SK-N-SH (cell line): ENCODE data around the gene BMP5.

Experiments
- CHD2 ChIP-seq: fragments of 150-350 bp; IDR thresholded peaks from 2 replicates; pipeline ENCODE4 v1.6.1; 2018; ENCODE audit warnings: low read length; ENCODE audit not compliant: partially characterized antibody
- CTCF ChIP-seq: fragments of 200-600 bp; sonication (generic); IDR thresholded peaks from 2 replicates; pipeline ENCODE4 v1.6.1; 2017; ENCODE audit warnings: antibody characterized with exemption, mild to moderate bottlenecking, moderate library complexity
- EP300 ChIP-seq, 2 experiments: IDR thresholded peaks; 2 replicates each; pipeline versions ENCODE4 v1.4.0 to v1.6.1; 2012; ENCODE audit warnings: borderline replicate concordance in 1 of 2, low read depth in 1 of 2, low read length in 1 of 2
- FOXM1 ChIP-seq: IDR thresholded peaks from 2 replicates; pipeline ENCODE4 v1.4.0; 2012; ENCODE audit warnings: low read depth, mild to moderate bottlenecking
- POLR2AphosphoS5 ChIP-seq: IDR thresholded peaks from 2 replicates; pipeline ENCODE4 v1.6.1; 2012; ENCODE audit warnings: low read depth, low read length
- RCOR1 ChIP-seq: fragments of 150-350 bp; IDR thresholded peaks from 2 replicates; pipeline ENCODE4 v1.6.1; 2017; ENCODE audit warnings: antibody characterized with exemption, low read length
- TAF1 ChIP-seq: IDR thresholded peaks from 2 replicates; pipeline ENCODE4 v1.6.1; 2012; ENCODE audit warnings: low read depth, mild to moderate bottlenecking, low read length, moderate library complexity, borderline replicate concordance
- TCF12 ChIP-seq: IDR thresholded peaks from 2 replicates; pipeline ENCODE4 v1.4.0; 2012
- TEAD4 ChIP-seq: IDR thresholded peaks from 2 replicates; pipeline ENCODE4 v1.4.0; 2012; ENCODE audit warnings: mild to moderate bottlenecking, borderline replicate concordance; ENCODE audit not compliant: insufficient read depth
- TF ChIP-seq, protein P1 (sequence below): IDR thresholded peaks from 2 replicates; pipeline ENCODE4 v1.4.0; 2012; ENCODE audit warnings: low read depth, borderline replicate concordance

GRCh38 chr6:55820696-55821095, 54.7 kb downstream of the BMP5 start:
- TF ChIP-seq, protein P1, sequence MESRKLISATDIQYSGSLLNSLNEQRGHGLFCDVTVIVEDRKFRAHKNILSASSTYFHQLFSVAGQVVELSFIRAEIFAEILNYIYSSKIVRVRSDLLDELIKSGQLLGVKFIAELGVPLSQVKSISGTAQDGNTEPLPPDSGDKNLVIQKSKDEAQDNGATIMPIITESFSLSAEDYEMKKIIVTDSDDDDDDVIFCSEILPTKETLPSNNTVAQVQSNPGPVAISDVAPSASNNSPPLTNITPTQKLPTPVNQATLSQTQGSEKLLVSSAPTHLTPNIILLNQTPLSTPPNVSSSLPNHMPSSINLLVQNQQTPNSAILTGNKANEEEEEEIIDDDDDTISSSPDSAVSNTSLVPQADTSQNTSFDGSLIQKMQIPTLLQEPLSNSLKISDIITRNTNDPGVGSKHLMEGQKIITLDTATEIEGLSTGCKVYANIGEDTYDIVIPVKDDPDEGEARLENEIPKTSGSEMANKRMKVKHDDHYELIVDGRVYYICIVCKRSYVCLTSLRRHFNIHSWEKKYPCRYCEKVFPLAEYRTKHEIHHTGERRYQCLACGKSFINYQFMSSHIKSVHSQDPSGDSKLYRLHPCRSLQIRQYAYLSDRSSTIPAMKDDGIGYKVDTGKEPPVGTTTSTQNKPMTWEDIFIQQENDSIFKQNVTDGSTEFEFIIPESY: no peak
- TF ChIP-seq CTCF: no peak
- no peak for TF ChIP-seq POLR2AphosphoS5
- TF ChIP-seq TAF1: no peak
- no peak for TF ChIP-seq CHD2
- no peak for TF ChIP-seq RCOR1
- TF ChIP-seq TCF12: no peak
- no peak for TF ChIP-seq FOXM1
- TF ChIP-seq TEAD4: no peak
- no peak for TF ChIP-seq EP300 (IDR thresholded peaks at IDR 0.05; ENCODE audit: borderline replicate concordance in 1 of 2, low read depth in 1 of 2, low read length in 1 of 2)
